Progenitor cell of endocrine pancreas (in vitro differentiated cells): ENCODE data around the gene NDUFS7. TPM values are rescaled to one million over a fixed set of nuclear protein-coding genes. Genes with fewer than 3 reads are reported as not detected.

Experiments used
- DNase-seq: peaks from one replicate; pipeline ENCODE4 v3.0.0; 2021; ENCODE audit warnings: low spot score; ENCODE audit not compliant: unreplicated experiment
- H3K27ac Mint-ChIP-seq: 2 replicates; pipeline ENCODE4 v1.8.0; 2021; ENCODE audit warnings: mild to moderate bottlenecking, moderate library complexity, mixed read lengths
- H3K27me3 Mint-ChIP-seq: 2 replicates; pipeline ENCODE4 v1.8.0; 2021; ENCODE audit warnings: mixed read lengths
- H3K36me3 Mint-ChIP-seq: 2 replicates; pipeline ENCODE4 v1.8.0; 2022; ENCODE audit warnings: mixed read lengths; ENCODE audit not compliant: insufficient read depth
- H3K4me1 Mint-ChIP-seq: 2 replicates; pipeline ENCODE4 v1.8.0; 2021; ENCODE audit warnings: low read depth, mixed read lengths
- H3K4me3 Mint-ChIP-seq: 2 replicates; pipeline ENCODE4 v1.8.0; 2021; ENCODE audit warnings: low read depth, mild to moderate bottlenecking, moderate library complexity, mixed read lengths
- H3K9me3 Mint-ChIP-seq: 2 replicates; pipeline ENCODE4 v1.8.0; 2021; ENCODE audit warnings: low read depth, mixed read lengths
- CTCF ChIP-seq: fragments of 200-600 bp; sonication (generic); IDR thresholded peaks from one replicate; pipeline ENCODE4 v1.5.0; 2021; ENCODE audit warnings: antibody characterized with exemption, mild to moderate bottlenecking; ENCODE audit not compliant: unreplicated experiment
- total RNA-seq: library from RNA; stranded (reverse); gene quantifications from 2 replicates; pipeline ENCODE4 v1.2.1, GENCODE V29; 2021

NDUFS7 gene
- total RNA-seq, 1 donor from 2014 or later = 62.4 TPM

GRCh38 chr19:1365319-1366269 lies 18.1 kb upstream of the NDUFS7 start:
- TF ChIP-seq CTCF = no peak
- Mint-ChIP-seq H3K4me1 (no peaks in the 10 kb centered on the region), H3K27me3 (no peaks in the 10 kb centered on the region), H3K9me3 (no peaks in the 10 kb centered on the region), H3K36me3 (peaks cover 19% of the 10 kb centered on the region), H3K4me3 (no peak overlapping the region), H3K27ac (no peak overlapping the region)
- no peak for DNase-seq

- Mint-ChIP-seq H3K27ac (no peak overlapping the region), H3K36me3 (peaks cover 19% of the 10 kb centered on the region), H3K4me3 (no peak overlapping the region), H3K4me1 (no peaks in the 10 kb centered on the region), H3K27me3 (no peaks in the 10 kb centered on the region), H3K9me3 (no peaks in the 10 kb centered on the region)
- no peak for DNase-seq
- no peak for TF ChIP-seq CTCF
Observed at GRCh38 chr19:1366296-1366695, 17.4 kb upstream of the NDUFS7 start.

DNA sequence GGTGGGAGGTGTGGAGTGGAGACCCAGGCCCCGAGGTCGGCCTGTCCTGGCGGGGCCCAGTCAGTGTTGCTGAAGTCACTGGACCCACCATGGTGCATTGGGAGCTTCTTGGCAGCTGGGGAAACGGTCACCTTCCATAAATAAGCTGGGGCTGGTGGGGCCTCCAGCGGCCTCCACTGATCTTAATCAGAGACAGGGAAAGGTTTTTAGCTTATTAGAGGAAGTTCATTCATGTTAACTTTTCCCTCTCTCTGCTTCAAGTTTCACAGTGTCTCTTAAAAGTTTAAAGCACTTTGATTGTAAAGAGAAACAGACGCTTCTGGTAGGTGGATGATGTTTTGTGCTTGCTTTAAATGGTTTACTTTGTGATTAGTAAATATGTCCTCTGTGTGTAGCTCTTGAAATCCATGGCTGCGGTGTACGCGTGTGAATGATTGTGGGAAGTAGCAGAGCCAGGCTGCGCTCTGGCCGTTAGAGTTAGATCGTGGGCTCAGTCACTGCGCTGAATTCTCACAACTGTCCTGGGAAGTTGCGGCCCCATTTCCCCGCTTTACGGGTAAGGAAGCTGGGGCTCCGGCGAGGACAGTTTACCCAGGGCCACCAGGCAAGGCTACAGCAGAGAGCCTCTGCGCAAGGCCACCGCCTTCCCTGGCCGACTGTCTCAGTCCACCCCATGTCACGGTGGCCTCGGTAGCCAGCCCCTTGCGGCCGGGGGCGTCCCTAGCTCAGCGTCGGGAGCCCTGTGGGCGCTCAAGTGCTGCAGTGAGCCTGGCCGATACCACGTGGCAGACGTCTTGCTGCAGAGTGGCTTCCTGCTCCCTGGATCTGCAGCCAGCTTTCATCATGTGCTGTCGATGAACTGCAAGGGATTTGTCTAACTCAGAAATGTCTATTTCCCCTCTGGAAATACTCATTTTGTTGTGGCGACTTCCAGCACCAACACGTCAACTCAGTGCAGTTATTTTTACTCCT lies 16.5 kb upstream of the NDUFS7 start:
- peaks cover 16% of the 10 kb centered on the region for H3K36me3 Mint-ChIP-seq
- H3K9me3 Mint-ChIP-seq = no peaks in the 10 kb centered on the region
- H3K4me3 Mint-ChIP-seq = no peak overlapping the region
- TF ChIP-seq CTCF = no peak
- no peak for DNase-seq
- no peaks in the 10 kb centered on the region for H3K27me3 Mint-ChIP-seq
- H3K27ac Mint-ChIP-seq = no peak overlapping the region
- no peaks in the 10 kb centered on the region for H3K4me1 Mint-ChIP-seq

GRCh38 chr19:1369214-1369805 lies 14.4 kb upstream of the NDUFS7 start:
- Mint-ChIP-seq H3K4me3 (no peak overlapping the region), H3K27me3 (no peaks in the 10 kb centered on the region), H3K9me3 (no peaks in the 10 kb centered on the region), H3K27ac (no peak overlapping the region), H3K36me3 (peaks cover 16% of the 10 kb centered on the region), H3K4me1 (no peaks in the 10 kb centered on the region)
- TF ChIP-seq CTCF = no peak
- DNase-seq = no peak
